Kidney glomerular epithelial cell (primary cell): ENCODE results near the gene DUSP22.
"Not testable (repeated sequence)": the region's sequence is repeated elsewhere in the genome, so short reads cannot be mapped to it uniquely, and the experiment has no call there.

Experiments
- DNase-seq: peaks from one replicate; lab custom pipeline; 2025; lab: John Stamatoyannopoulos, UW

DUSP22 gene

GRCh38 chr6:364609-365540 lies 72.6 kb downstream of the DUSP22 start:
- no peak for DNase-seq

GRCh38 chr6:365835-366234 lies 73.5 kb downstream of the DUSP22 start:
- DNase-seq = no peak

GRCh38 chr6:366389-367297 lies 74.4 kb downstream of the DUSP22 start:
- no peak for DNase-seq

- DNase-seq = no peak
These were observed 75.1 kb downstream of the DUSP22 start for GRCh38 chr6:367298-367794.

- DNase-seq = no peak
These were observed 75.8 kb downstream of the DUSP22 start for GRCh38 chr6:367891-368630.

- no peak for DNase-seq
These were observed 77.5 kb downstream of the DUSP22 start for GRCh38 chr6:369559-370431.

GRCh38 chr6:370555-370954 lies 78.3 kb downstream of the DUSP22 start:
- DNase-seq = no peak

- not testable (repeated sequence) for DNase-seq
These were observed 79.6 kb downstream of the DUSP22 start for GRCh38 chr6:371851-372250.

GRCh38 chr6:372336-372911 lies 80.1 kb downstream of the DUSP22 start:
- DNase-seq = no peak

GRCh38 chr6:373031-373430 lies 80.7 kb downstream of the DUSP22 start:
- DNase-seq = no peak

- no peak for DNase-seq
These were observed 81.8 kb downstream of the DUSP22 start for GRCh38 chr6:373773-374724.

- DNase-seq = no peak
These were observed 82.7 kb downstream of the DUSP22 start for GRCh38 chr6:374956-375355.

- DNase-seq = no peak
These were observed 84.7 kb downstream of the DUSP22 start for GRCh38 chr6:376827-377640.

GRCh38 chr6:377641-378020 lies 85.3 kb downstream of the DUSP22 start:
- not testable (repeated sequence) for DNase-seq

- DNase-seq = no peak
These were observed 86.0 kb downstream of the DUSP22 start for GRCh38 chr6:378090-378957.

GRCh38 chr6:378958-379409 lies 86.7 kb downstream of the DUSP22 start:
- no peak for DNase-seq

- no peak for DNase-seq
These were observed 87.3 kb downstream of the DUSP22 start for GRCh38 chr6:379410-380181.
